C4-2B (cell line): ENCODE results near the gene MAP1LC3C.

ENCODE experiments used
- CTCF ChIP-seq: fragments of 450-650 bp; conservative IDR thresholded peaks from 2 replicates; pipeline ENCODE4 v1.5.1; 2017; ENCODE audit warnings: mild to moderate bottlenecking
- ZFX ChIP-seq: fragments of 450-650 bp; IDR thresholded peaks from 2 replicates; pipeline ENCODE4 v1.6.1; 2017

DNA sequence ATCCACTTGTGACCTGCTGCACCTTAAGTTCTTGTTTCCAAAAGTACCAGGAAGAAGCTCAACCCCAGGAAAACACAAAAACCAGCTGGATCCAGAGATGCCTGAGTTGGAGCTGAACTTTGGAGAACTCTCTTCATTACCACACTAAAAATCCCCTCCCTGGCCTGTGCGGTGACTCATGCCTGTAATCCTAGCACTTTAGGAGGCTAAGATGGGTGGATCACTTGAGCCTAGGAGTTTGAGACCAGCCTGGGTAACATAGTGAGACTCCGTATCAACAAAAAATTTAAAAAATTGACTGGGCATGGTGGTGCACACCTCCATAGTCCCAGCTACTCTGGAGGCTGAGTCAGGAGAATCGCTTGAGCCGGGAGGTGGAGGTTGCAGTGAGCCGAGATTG lies 6.2 kb downstream of the MAP1LC3C start:
- no peak for TF ChIP-seq CTCF
- no peak for TF ChIP-seq ZFX
